Breast epithelium (tissue), 3 donors: ENCODE results near the gene CTRB1.

ENCODE experiments used
- POLR2A ChIP-seq: fragments of 450-650 bp; IDR thresholded peaks from one replicate; pipeline ENCODE4 v1.6.1; 2016; ENCODE audit warnings: antibody characterized with exemption, mild to moderate bottlenecking, moderate library complexity
- TF ChIP-seq, protein P1 (sequence below), 3 donors: fragments of 450-650 bp; IDR thresholded peaks; one replicate each; pipeline ENCODE4 v1.5.1; 2016 to 2017; ENCODE audit warnings: antibody characterized with exemption in 3 of 3, mild to moderate bottlenecking in 3 of 3, moderate library complexity in 3 of 3

DNA sequence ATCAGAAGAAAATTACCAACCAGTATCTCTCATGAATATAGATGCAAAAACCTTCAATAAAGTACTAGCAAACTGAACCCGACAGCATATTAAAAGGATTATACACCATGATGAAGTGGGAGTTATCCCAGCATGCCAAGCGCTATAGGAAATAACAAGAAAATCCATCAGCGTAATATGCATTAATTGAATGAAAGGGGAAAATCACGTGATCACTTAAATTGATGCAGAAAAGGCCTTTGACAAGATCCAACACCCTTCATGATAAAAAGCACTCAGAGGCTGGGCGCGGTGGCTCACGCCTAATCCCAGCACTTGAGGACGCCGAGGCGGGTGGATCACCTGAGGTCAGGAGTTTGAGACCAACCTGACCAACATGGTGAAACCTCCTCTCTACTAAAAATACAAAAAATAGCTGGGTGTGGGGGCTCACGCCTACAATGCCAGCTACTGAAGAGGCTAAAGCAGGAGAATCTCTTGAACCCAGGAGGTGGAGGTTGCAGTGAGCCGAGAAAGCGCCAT lies 16.7 kb upstream of the CTRB1 start:
- TF ChIP-seq, protein P1, sequence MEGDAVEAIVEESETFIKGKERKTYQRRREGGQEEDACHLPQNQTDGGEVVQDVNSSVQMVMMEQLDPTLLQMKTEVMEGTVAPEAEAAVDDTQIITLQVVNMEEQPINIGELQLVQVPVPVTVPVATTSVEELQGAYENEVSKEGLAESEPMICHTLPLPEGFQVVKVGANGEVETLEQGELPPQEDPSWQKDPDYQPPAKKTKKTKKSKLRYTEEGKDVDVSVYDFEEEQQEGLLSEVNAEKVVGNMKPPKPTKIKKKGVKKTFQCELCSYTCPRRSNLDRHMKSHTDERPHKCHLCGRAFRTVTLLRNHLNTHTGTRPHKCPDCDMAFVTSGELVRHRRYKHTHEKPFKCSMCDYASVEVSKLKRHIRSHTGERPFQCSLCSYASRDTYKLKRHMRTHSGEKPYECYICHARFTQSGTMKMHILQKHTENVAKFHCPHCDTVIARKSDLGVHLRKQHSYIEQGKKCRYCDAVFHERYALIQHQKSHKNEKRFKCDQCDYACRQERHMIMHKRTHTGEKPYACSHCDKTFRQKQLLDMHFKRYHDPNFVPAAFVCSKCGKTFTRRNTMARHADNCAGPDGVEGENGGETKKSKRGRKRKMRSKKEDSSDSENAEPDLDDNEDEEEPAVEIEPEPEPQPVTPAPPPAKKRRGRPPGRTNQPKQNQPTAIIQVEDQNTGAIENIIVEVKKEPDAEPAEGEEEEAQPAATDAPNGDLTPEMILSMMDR (IDR thresholded peaks at IDR 0.05): no peak
- TF ChIP-seq POLR2A: no peak
